GM12872 (cell line): ENCODE measurements around the gene GPR3.

Experiments
- CTCF ChIP-seq: IDR thresholded peaks from 3 replicates; pipeline ENCODE4 v1.5.1; 2011; ENCODE audit warnings: low read depth, mild to moderate bottlenecking, low read length, moderate library complexity; ENCODE audit not compliant: insufficient read depth

GPR3 gene

GRCh38 chr1:27360159-27361043 lies 32.0 kb upstream of the GPR3 start:
- TF ChIP-seq CTCF = no peak

- TF ChIP-seq CTCF = no peak
These were observed 31.4 kb upstream of the GPR3 start for GRCh38 chr1:27361044-27361402.

GRCh38 chr1:27361553-27361952 lies 30.9 kb upstream of the GPR3 start:
- TF ChIP-seq CTCF = no peak

GRCh38 chr1:27363766-27364695 lies 28.4 kb upstream of the GPR3 start:
- no peak for TF ChIP-seq CTCF

GRCh38 chr1:27364696-27365371 lies 27.6 kb upstream of the GPR3 start:
- no peak for TF ChIP-seq CTCF

- no peak for TF ChIP-seq CTCF
These were observed 26.9 kb upstream of the GPR3 start for GRCh38 chr1:27365372-27366112.
